ENCODE measurements around the gene NPR2. TPM values are rescaled to one million over a fixed set of nuclear protein-coding genes. Genes with fewer than 3 reads are reported as not detected.
A peak's percentile ranks its signal among the peaks of the same experiment; 100 is the strongest.

NPR2 gene
- total and polyA plus RNA-seq, 2 of the 13 experiments (the other 11 are each of a cell fraction or from before 2014, with no cell fraction given) = 7.4 to 9.4 TPM

DNA sequence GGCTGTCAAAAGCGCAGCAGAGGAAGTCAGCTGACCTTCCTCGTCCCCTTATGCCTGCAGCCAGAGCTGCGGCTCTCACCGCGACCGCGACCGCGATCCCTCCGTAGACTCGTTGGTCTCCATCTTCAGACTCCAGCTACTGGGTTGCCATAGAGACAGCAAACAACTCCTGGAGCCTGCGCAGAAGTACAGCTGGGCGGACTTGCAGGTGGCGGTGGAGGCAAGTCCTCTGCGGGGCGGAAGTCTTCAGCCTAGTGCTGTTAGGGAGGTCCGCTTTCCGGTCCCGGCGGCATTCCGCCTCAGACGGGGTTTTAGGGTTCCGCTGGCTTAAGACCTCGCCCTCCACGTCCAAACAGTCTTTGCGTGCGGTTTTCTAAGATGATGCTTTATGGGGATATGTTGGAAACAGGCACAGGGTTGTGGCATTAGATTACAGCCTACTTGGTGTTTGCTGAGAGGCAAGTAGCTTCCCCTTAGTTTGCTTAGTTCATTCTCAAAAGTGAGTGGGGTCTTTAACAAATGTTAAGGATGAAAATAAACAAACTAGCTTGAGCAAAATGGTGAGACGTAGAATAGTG is 20.7 kb downstream of the NPR2 start, which contains the start of gene SPAG8 (continued):
- TF ChIP-seq, protein P1, sequence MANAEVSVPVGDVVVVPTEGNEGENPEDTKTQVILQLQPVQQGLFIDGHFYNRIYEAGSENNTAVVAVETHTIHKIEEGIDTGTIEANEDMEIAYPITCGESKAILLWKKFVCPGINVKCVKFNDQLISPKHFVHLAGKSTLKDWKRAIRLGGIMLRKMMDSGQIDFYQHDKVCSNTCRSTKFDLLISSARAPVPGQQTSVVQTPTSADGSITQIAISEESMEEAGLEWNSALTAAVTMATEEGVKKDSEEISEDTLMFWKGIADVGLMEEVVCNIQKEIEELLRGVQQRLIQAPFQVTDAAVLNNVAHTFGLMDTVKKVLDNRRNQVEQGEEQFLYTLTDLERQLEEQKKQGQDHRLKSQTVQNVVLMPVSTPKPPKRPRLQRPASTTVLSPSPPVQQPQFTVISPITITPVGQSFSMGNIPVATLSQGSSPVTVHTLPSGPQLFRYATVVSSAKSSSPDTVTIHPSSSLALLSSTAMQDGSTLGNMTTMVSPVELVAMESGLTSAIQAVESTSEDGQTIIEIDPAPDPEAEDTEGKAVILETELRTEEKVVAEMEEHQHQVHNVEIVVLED (CRISPR knock-in tag; IDR thresholded peaks at IDR 0.05; ENCODE audit: borderline replicate concordance) = peak; percentile 42; the same call in 1 of the 2 replicates
- TF ChIP-seq ZFP82 (CRISPR knock-in tag; IDR thresholded peaks at IDR 0.05; ENCODE audit: borderline replicate concordance) (no peak), KDM6A (CRISPR knock-in tag; IDR thresholded peaks at IDR 0.05; ENCODE audit: low read depth) (no peak), AKAP8 (CRISPR knock-in tag; IDR thresholded peaks at IDR 0.05) (no peak), ZNF263 (CRISPR knock-in tag; IDR thresholded peaks at IDR 0.05) (peak; percentile 86), ZSCAN9 (CRISPR knock-in tag; IDR thresholded peaks at IDR 0.05; ENCODE audit: borderline replicate concordance) (0 out of 2 replicates have a peak, but pooled peaks have one; percentile 26), SP4 (CRISPR knock-in tag; IDR thresholded peaks at IDR 0.05) (no peak), HDAC1 (CRISPR knock-in tag; IDR thresholded peaks at IDR 0.05) (peak; percentile 46; the same call in 1 of the 2 replicates), KDM1A (CRISPR knock-in tag; IDR thresholded peaks at IDR 0.05) (no peak), TEAD3 (CRISPR knock-in tag; optimal IDR thresholded peaks at IDR 0.05; ENCODE audit: borderline replicate concordance) (peak; percentile 77), HOXA3 (CRISPR knock-in tag; IDR thresholded peaks at IDR 0.05) (peak; percentile 63; the same call in 1 of the 2 replicates), NRL (CRISPR knock-in tag; IDR thresholded peaks at IDR 0.05; ENCODE audit: borderline replicate concordance) (0 out of 2 replicates have a peak, but pooled peaks have one; percentile 61), MXI1 (IDR thresholded peaks at IDR 0.05; ENCODE audit: borderline replicate concordance, low read depth, low read length) (peak; percentile 84; the same call in 1 of the 3 replicates)
- TF ChIP-seq, protein P2, sequence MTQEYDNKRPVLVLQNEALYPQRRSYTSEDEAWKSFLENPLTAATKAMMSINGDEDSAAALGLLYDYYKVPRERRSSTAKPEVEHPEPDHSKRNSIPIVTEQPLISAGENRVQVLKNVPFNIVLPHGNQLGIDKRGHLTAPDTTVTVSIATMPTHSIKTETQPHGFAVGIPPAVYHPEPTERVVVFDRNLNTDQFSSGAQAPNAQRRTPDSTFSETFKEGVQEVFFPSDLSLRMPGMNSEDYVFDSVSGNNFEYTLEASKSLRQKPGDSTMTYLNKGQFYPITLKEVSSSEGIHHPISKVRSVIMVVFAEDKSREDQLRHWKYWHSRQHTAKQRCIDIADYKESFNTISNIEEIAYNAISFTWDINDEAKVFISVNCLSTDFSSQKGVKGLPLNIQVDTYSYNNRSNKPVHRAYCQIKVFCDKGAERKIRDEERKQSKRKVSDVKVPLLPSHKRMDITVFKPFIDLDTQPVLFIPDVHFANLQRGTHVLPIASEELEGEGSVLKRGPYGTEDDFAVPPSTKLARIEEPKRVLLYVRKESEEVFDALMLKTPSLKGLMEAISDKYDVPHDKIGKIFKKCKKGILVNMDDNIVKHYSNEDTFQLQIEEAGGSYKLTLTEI (CRISPR knock-in tag; conservative IDR thresholded peaks at IDR 0.05) = no peak
- TF ChIP-seq, protein P3, sequence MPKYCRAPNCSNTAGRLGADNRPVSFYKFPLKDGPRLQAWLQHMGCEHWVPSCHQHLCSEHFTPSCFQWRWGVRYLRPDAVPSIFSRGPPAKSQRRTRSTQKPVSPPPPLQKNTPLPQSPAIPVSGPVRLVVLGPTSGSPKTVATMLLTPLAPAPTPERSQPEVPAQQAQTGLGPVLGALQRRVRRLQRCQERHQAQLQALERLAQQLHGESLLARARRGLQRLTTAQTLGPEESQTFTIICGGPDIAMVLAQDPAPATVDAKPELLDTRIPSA (CRISPR knock-in tag; IDR thresholded peaks at IDR 0.05; ENCODE audit: borderline replicate concordance) = no peak
- TF ChIP-seq, protein P4, sequence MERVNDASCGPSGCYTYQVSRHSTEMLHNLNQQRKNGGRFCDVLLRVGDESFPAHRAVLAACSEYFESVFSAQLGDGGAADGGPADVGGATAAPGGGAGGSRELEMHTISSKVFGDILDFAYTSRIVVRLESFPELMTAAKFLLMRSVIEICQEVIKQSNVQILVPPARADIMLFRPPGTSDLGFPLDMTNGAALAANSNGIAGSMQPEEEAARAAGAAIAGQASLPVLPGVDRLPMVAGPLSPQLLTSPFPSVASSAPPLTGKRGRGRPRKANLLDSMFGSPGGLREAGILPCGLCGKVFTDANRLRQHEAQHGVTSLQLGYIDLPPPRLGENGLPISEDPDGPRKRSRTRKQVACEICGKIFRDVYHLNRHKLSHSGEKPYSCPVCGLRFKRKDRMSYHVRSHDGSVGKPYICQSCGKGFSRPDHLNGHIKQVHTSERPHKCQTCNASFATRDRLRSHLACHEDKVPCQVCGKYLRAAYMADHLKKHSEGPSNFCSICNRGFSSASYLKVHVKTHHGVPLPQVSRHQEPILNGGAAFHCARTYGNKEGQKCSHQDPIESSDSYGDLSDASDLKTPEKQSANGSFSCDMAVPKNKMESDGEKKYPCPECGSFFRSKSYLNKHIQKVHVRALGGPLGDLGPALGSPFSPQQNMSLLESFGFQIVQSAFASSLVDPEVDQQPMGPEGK (CRISPR knock-in tag; IDR thresholded peaks at IDR 0.05) = peak; percentile 46; the same call in 1 of the 2 replicates
- TF ChIP-seq, protein P5, sequence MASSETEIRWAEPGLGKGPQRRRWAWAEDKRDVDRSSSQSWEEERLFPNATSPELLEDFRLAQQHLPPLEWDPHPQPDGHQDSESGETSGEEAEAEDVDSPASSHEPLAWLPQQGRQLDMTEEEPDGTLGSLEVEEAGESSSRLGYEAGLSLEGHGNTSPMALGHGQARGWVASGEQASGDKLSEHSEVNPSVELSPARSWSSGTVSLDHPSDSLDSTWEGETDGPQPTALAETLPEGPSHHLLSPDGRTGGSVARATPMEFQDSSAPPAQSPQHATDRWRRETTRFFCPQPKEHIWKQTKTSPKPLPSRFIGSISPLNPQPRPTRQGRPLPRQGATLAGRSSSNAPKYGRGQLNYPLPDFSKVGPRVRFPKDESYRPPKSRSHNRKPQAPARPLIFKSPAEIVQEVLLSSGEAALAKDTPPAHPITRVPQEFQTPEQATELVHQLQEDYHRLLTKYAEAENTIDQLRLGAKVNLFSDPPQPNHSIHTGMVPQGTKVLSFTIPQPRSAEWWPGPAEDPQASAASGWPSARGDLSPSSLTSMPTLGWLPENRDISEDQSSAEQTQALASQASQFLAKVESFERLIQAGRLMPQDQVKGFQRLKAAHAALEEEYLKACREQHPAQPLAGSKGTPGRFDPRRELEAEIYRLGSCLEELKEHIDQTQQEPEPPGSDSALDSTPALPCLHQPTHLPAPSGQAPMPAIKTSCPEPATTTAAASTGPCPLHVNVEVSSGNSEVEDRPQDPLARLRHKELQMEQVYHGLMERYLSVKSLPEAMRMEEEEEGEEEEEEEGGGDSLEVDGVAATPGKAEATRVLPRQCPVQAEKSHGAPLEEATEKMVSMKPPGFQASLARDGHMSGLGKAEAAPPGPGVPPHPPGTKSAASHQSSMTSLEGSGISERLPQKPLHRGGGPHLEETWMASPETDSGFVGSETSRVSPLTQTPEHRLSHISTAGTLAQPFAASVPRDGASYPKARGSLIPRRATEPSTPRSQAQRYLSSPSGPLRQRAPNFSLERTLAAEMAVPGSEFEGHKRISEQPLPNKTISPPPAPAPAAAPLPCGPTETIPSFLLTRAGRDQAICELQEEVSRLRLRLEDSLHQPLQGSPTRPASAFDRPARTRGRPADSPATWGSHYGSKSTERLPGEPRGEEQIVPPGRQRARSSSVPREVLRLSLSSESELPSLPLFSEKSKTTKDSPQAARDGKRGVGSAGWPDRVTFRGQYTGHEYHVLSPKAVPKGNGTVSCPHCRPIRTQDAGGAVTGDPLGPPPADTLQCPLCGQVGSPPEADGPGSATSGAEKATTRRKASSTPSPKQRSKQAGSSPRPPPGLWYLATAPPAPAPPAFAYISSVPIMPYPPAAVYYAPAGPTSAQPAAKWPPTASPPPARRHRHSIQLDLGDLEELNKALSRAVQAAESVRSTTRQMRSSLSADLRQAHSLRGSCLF (CRISPR knock-in tag; IDR thresholded peaks at IDR 0.05; ENCODE audit: borderline replicate concordance) = no peak
